Stimulated activated CD4-positive, alpha-beta T cell treated with anti-CD3 and anti-CD28 coated beads, Interleukin-1b, Interleukin-23, amount 100 ng/mL, for 24 hours (primary cell): ENCODE results near the gene PTTG1.
A peak's percentile ranks its signal among the peaks of the same experiment; 100 is the strongest.

Source experiments
- DNase-seq, 4 experiments: peaks; one replicate each; pipeline ENCODE4 v3.0.0-alpha.2; 2020; ENCODE audit warnings: low read depth in 4 of 4, low spot score in 1 of 4

The PTTG1 gene

GRCh38 chr5:160452795-160453194, 31.1 kb downstream of the PTTG1 start:
- DNase-seq, result no peak

DNA sequence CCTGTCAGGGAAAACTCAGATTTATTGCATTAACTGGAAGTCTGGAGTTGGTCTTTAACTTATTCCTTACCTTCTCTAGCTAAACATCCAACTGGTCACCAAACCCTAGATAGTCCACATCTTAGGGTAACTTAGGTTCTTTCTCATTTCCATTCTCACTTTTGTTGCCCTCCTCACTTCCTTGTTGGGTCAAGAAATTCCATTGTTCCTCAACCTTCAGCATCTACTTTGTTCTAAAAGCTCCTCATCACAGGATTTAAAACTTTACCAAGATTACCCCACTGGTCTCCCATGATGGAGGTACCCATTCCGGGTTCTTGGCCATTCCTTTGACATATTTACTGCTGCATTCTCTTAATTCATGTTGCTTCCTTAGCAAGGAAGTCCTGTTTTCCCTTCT, 32.1 kb downstream of the PTTG1 start:
- no peak for DNase-seq

- DNase-seq, result no peak
Observed at GRCh38 chr5:160455600-160455999, 33.9 kb downstream of the PTTG1 start.

DNA sequence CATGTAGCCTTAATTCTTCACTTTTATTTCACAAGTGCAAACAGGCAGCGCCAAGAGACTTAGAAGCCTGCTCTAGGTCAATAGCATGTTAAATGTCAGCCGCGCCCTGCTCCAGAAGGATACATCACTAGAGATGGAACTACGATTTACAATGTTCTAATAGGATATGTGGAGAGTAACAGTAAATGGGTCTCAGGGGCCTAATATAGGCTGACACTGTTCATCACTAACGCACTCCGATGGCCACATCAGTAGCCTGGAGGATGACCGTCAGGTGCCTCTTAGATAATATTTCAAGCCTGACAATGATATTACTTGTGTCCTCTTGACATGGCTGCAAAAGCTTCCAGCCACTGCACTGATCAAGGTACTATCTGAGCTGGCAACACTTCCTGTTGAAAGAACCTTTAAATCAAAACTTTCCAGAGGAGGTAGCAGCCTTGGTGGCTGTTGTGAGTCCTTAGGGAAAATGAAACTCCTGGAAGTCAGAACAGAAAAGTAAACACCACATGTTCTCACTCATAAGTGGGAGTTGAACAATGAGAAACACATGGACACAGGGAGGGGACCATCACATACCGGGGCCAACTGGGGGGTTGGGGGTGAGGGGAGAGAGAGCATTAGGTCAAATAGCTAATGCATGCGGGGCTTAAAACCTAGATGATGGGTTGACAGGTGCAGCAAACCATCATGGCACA, 35.0 kb downstream of the PTTG1 start:
- DNase-seq, result no peak

- no peak for DNase-seq
Observed at GRCh38 chr5:160457252-160457651, 35.6 kb downstream of the PTTG1 start.

GRCh38 chr5:160458806-160459800, 37.4 kb downstream of the PTTG1 start:
- no peak for DNase-seq

DNA sequence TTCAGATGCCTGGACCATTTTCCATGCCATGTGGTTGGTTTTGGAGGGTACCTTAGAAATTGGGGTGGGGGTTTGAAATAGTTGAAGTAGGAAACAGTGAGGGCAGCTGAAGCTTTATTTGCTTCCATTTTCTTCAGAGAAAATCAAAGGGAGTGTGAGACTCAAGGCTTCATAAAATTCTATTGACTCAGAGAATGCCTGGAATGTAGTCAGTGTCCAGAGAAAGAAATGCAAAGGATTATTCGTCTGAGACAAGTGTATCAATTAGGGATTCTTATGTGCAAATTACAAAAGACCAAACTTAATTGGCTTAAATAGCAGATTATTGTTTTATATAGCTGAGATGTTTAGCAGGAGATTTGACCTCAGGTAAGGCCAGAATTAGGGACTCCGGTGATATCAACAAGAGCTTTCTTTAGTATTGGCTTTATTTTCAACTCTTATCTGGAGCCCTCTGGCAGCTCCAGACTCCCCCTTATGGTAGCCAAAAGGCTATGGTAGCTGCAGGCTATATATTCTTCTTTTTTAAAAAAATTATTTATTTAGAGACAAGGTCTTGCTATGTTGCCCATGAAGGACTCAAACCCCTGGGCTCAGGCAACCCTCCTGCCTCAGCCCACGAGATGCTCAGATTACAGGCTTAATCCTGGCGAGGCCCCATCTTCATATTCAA, 38.9 kb downstream of the PTTG1 start:
- DNase-seq, result no peak

- no peak for DNase-seq
Observed at GRCh38 chr5:160461378-160461777, 39.7 kb downstream of the PTTG1 start.

GRCh38 chr5:160462167-160462566, 40.5 kb downstream of the PTTG1 start:
- DNase-seq, result no peak

- DNase-seq, result no peak
Observed at GRCh38 chr5:160463227-160463626, 41.6 kb downstream of the PTTG1 start.

DNA sequence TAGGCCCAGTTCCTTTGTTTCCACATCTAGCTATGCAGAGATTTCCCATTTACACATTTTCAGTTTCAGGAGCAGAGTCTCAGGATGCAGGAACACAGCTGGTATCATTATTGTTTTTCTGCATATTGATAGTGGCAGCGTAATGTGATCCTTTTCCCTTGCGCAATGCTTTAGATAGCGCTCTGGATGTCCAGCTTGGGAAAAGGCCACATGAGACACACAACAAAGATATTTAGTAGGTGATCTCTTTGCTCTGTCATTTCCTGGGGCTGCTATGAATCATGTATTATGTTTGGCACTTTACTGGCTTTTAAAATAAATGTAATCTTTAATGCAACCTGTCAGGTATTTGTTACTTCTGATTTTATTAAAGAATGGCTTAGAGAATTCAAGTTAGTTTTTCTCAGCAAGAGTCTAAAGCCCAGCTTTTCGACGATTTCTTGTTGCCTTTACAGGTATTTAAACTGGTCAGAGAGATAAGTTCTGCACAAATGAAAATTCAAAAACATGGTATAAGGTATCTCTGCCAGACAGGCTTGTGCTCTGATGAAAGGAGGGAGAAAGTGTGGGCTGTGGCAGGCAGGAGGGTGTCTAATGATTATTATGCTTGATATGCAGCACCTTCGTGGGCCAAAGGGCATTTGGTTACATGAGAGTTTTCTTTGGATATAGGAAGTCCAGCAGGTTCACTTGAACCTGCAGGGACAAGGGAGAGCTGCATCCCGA, 42.2 kb downstream of the PTTG1 start:
- DNase-seq, result no peak

GRCh38 chr5:160464466-160464797, 42.8 kb downstream of the PTTG1 start:
- no peak for DNase-seq

- DNase-seq, result no peak
Observed at GRCh38 chr5:160466116-160466515, 44.5 kb downstream of the PTTG1 start.

- DNase-seq, result no peak
Observed at GRCh38 chr5:160466889-160467554, 45.4 kb downstream of the PTTG1 start.

DNA sequence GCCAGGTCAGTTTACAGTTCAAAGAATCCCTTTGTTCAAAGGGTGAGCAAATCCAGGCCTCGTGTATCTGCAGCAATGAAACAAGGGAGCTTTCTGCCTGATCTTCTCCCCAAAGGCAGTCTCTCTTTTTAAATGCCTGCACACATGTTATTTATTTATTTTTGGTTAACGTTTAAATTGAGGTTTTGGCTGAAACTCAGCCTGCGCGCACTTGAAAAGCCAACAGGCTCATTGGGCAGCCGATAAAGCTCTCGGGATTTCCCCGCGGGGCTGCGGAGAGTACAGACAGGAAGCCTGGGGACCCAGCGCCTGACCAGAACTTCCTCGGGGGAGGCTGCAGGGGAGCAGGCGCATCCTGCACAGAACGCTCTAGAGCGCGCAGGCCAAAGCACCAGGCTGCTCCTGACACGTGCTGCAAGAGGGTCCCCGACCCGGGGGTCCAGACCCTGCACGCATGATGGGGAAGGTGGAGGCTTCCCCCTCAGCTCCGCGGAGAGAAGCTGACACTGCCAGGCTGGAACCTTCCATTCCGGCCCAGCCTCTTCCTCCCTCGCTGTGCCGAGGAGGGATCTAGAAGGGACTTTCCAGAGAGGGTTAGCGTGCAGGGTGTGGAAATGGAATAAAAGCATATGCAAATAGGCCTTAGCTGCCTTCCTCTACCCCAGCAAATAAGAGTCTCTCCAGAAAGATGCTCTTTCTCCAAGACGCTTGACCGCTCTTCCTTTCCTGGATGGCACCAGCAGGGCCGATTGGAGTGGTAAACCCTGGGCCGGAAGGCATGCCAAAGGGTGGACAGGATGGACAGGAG, 46.1 kb downstream of the PTTG1 start:
- peak; percentile 35 to 78 (median 61) for DNase-seq

GRCh38 chr5:160468363-160468975, 46.8 kb downstream of the PTTG1 start:
- no peak for DNase-seq

DNA sequence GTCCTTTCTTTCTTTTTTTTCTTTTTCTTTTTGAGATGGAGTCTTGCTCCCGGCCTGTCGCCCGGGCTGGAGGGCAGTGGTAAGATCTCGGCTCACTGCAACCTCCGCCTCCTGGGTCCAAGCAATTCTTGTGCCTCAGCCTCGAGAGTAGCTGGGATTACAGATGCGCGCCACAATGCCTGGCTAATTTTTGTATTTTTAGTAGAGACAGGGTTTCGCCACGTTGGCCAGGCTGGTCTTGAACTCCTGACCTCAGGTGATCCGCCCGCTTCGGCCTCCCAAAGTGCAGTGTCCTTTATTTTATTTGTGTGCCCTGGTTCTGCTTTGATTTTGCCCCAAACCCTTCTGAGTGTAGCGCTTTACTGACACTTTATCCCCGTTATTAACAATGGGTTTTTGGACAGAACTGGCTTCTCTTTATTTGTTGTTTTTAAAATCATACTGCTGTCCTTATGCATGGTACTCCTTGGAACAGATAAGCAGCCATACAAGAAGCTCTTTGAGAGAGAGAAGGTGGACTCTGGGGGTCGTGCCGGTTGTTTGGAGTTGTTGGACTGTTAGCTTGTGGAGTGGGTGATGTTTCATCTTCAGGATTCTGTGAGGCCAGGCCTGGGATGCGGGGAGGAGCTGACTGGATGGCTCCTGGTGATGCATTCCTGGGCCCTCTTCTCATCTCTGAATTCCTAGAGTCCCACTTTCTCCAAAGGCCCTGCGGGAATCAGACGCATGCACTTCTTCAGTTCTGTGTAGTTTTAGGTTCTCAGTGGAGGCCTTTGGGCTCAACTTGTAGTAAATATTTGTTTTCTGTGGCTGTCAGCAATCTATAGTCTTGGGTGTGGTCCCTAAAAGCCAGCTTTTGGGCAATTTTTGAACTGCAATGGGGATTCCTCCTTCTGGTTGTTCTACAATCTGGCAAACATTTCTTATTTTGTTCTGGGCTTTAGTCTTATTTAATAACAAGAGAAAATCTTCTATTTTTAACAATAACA, 47.8 kb downstream of the PTTG1 start:
- DNase-seq, result no peak
